Neural progenitor cell (in vitro differentiated cells): ENCODE results near the gene AKIRIN2. TPM values are rescaled to one million over a fixed set of nuclear protein-coding genes. Genes with fewer than 3 reads are reported as not detected.

Experiments used
- DNase-seq: peaks from one replicate; pipeline ENCODE4 v3.0.0-alpha.2; 2016; ENCODE audit warnings: low spot score
- H2AFZ ChIP-seq: fragments of 200-600 bp; sonication (generic); replicated peaks from 2 replicates; pipeline ENCODE4 v1.6.1; 2016; ENCODE audit warnings: antibody characterized with exemption
- H3F3A ChIP-seq: fragments of 200-600 bp; sonication (generic); 2 replicates; pipeline ENCODE4 v1.6.1; 2016; ENCODE audit warnings: antibody characterized with exemption, low read depth
- H3K27ac ChIP-seq: fragments of 200-600 bp; sonication (generic); 2 replicates; pipeline ENCODE4 v1.5.1; 2016; ENCODE audit warnings: mild to moderate bottlenecking
- H3K27me3 ChIP-seq: fragments of 200-600 bp; sonication (generic); 2 replicates; pipeline ENCODE4 v1.6.1; 2016; ENCODE audit warnings: mild to moderate bottlenecking, moderate library complexity
- H3K36me3 ChIP-seq: fragments of 200-600 bp; sonication (generic); 2 replicates; pipeline ENCODE4 v1.5.1; 2016
- H3K4me1 ChIP-seq: fragments of 200-600 bp; sonication (generic); 2 replicates; pipeline ENCODE4 v1.6.1; 2016; ENCODE audit warnings: mixed run types
- H3K4me2 ChIP-seq: fragments of 200-600 bp; sonication (generic); 2 replicates; pipeline ENCODE4 v1.6.1; 2016
- H3K4me3 ChIP-seq: fragments of 200-600 bp; sonication (generic); 2 replicates; pipeline ENCODE4 v1.5.1; 2016
- H3K79me2 ChIP-seq: fragments of 200-600 bp; sonication (generic); 2 replicates; pipeline ENCODE4 v1.6.1; 2016; ENCODE audit warnings: low read depth
- H3K9ac ChIP-seq: fragments of 200-600 bp; sonication (generic); 2 replicates; pipeline ENCODE4 v1.6.1; 2016
- H3K9me3 ChIP-seq: fragments of 200-600 bp; sonication (generic); 2 replicates; pipeline ENCODE4 v1.5.1; 2016; ENCODE audit warnings: low read depth
- H4K20me1 ChIP-seq: fragments of 200-600 bp; sonication (generic); 2 replicates; pipeline ENCODE4 v1.6.1; 2016; ENCODE audit warnings: low read depth
- H3K27ac Mint-ChIP-seq: 3 replicates; pipeline ENCODE4 v1.8.0; 2021; ENCODE audit warnings: mixed read lengths
- H3K27me3 Mint-ChIP-seq: 2 replicates; pipeline ENCODE4 v1.8.0; 2022; ENCODE audit warnings: low read depth, mild to moderate bottlenecking, inconsistent platforms, moderate library complexity, mixed read lengths; ENCODE audit not compliant: insufficient read depth
- H3K36me3 Mint-ChIP-seq: 3 replicates; pipeline ENCODE4 v1.8.0; 2021; ENCODE audit warnings: mixed read lengths
- H3K4me1 Mint-ChIP-seq: 3 replicates; pipeline ENCODE4 v1.8.0; 2021; ENCODE audit warnings: mixed read lengths
- H3K4me3 Mint-ChIP-seq: 3 replicates; pipeline ENCODE4 v1.8.0; 2021; ENCODE audit warnings: mild to moderate bottlenecking, moderate library complexity, mixed read lengths
- H3K9me3 Mint-ChIP-seq: 3 replicates; pipeline ENCODE4 v1.8.0; 2020; ENCODE audit warnings: mixed read lengths
- EZH2 ChIP-seq: fragments of 200-600 bp; sonication (generic); IDR thresholded peaks from 2 replicates; pipeline ENCODE4 v1.6.1; 2017; ENCODE audit warnings: antibody characterized with exemption, mild to moderate bottlenecking, moderate library complexity
- EZH2phosphoT487 ChIP-seq: fragments of 200-600 bp; sonication (generic); IDR thresholded peaks from 2 replicates; pipeline ENCODE4 v1.6.1; 2017; ENCODE audit warnings: antibody characterized with exemption
- total RNA-seq: library from RNA; depleted of rRNA; stranded (reverse); fragments of >200 nt; gene quantifications from 2 replicates; pipeline ENCODE4 v1.2.3, GENCODE V29; 2015; ENCODE audit warnings: low replicate concordance
- TF ChIP-seq, protein P1 (sequence below): fragments of 200-600 bp; sonication (generic); IDR thresholded peaks from 2 replicates; pipeline ENCODE4 v1.5.1; 2017; ENCODE audit warnings: antibody characterized with exemption, mild to moderate bottlenecking

Gene AKIRIN2
- total RNA-seq, 1 donor from 2014 or later = 76.7 TPM

- Histone ChIP-seq H3K4me3 (no peak overlapping the region), H3F3A (peaks cover 9% of the 10 kb centered on the region), H3K79me2 (no peaks in the 10 kb centered on the region), H3K27me3 (no peaks in the 10 kb centered on the region), H3K27ac (no peak overlapping the region), H3K4me1 (no peaks in the 10 kb centered on the region), H3K9me3 (no peaks in the 10 kb centered on the region), H4K20me1 (no peaks in the 10 kb centered on the region), H2AFZ (no peak overlapping the region), H3K36me3 (peaks cover 15% of the 10 kb centered on the region), H3K4me2 (no peak overlapping the region), H3K9ac (no peak overlapping the region)
- no peak for TF ChIP-seq EZH2phosphoT487
- TF ChIP-seq, protein P1, sequence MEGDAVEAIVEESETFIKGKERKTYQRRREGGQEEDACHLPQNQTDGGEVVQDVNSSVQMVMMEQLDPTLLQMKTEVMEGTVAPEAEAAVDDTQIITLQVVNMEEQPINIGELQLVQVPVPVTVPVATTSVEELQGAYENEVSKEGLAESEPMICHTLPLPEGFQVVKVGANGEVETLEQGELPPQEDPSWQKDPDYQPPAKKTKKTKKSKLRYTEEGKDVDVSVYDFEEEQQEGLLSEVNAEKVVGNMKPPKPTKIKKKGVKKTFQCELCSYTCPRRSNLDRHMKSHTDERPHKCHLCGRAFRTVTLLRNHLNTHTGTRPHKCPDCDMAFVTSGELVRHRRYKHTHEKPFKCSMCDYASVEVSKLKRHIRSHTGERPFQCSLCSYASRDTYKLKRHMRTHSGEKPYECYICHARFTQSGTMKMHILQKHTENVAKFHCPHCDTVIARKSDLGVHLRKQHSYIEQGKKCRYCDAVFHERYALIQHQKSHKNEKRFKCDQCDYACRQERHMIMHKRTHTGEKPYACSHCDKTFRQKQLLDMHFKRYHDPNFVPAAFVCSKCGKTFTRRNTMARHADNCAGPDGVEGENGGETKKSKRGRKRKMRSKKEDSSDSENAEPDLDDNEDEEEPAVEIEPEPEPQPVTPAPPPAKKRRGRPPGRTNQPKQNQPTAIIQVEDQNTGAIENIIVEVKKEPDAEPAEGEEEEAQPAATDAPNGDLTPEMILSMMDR = no peak
- TF ChIP-seq EZH2 = no peak
- Mint-ChIP-seq H3K4me3 (no peak overlapping the region), H3K27ac (no peak overlapping the region), H3K9me3 (no peaks in the 10 kb centered on the region), H3K27me3 (no peaks in the 10 kb centered on the region), H3K36me3 (peaks cover 17% of the 10 kb centered on the region), H3K4me1 (no peaks in the 10 kb centered on the region)
- DNase-seq = no peak
These were observed 41.0 kb downstream of the AKIRIN2 start for GRCh38 chr6:87661016-87661415.

GRCh38 chr6:87660226-87660911 lies 41.7 kb downstream of the AKIRIN2 start:
- Histone ChIP-seq H3K79me2 (no peaks in the 10 kb centered on the region), H3K9me3 (no peaks in the 10 kb centered on the region), H3K4me1 (no peaks in the 10 kb centered on the region), H3K4me2 (no peak overlapping the region), H3K9ac (no peak overlapping the region), H3F3A (peaks cover 9% of the 10 kb centered on the region), H3K27ac (no peak overlapping the region), H3K27me3 (no peaks in the 10 kb centered on the region), H3K36me3 (peaks cover 8% of the 10 kb centered on the region), H3K4me3 (no peak overlapping the region), H4K20me1 (no peaks in the 10 kb centered on the region), H2AFZ (no peak overlapping the region)
- no peak for DNase-seq
- H3K4me3 Mint-ChIP-seq = no peak overlapping the region
- no peaks in the 10 kb centered on the region for H3K4me1 Mint-ChIP-seq
- H3K27me3 Mint-ChIP-seq = no peaks in the 10 kb centered on the region
- H3K36me3 Mint-ChIP-seq = peaks cover 17% of the 10 kb centered on the region
- H3K27ac Mint-ChIP-seq = no peak overlapping the region
- TF ChIP-seq, protein P1 = no peak
- TF ChIP-seq EZH2 = no peak
- TF ChIP-seq EZH2phosphoT487 = no peak
- H3K9me3 Mint-ChIP-seq = no peaks in the 10 kb centered on the region

- TF ChIP-seq, protein P1 = no peak
- TF ChIP-seq EZH2phosphoT487 (no peak), EZH2 (no peak)
- no peaks in the 10 kb centered on the region for H3K27me3 Mint-ChIP-seq
- H2AFZ ChIP-seq = no peak overlapping the region
- no peaks in the 10 kb centered on the region for H4K20me1 ChIP-seq
- H3K27ac ChIP-seq = no peak overlapping the region
- H3K27ac Mint-ChIP-seq = no peak overlapping the region
- no peaks in the 10 kb centered on the region for H3K9me3 Mint-ChIP-seq
- no peak for DNase-seq
- no peaks in the 10 kb centered on the region for H3K4me1 Mint-ChIP-seq
- H3K9ac ChIP-seq = no peak overlapping the region
- peaks cover 22% of the 10 kb centered on the region for H3K36me3 Mint-ChIP-seq
- no peak overlapping the region for H3K4me3 ChIP-seq
- no peak overlapping the region for H3K4me3 Mint-ChIP-seq
- H3K4me2 ChIP-seq = no peak overlapping the region
- H3K4me1 ChIP-seq = peaks cover 8% of the 10 kb centered on the region
- no peaks in the 10 kb centered on the region for H3K79me2 ChIP-seq
- no peaks in the 10 kb centered on the region for H3K27me3 ChIP-seq
- H3K36me3 ChIP-seq = peaks cover 11% of the 10 kb centered on the region
- no peaks in the 10 kb centered on the region for H3K9me3 ChIP-seq
- H3F3A ChIP-seq = peaks cover 7% of the 10 kb centered on the region
These were observed 43.5 kb downstream of the AKIRIN2 start for GRCh38 chr6:87658516-87658915.
